Activated CD4-positive, alpha-beta T cell treated with anti-CD3 and anti-CD28 coated beads, Interleukin-2, amount 50 U/mL, for 4 hours (primary cell): Measurements from ENCODE around the gene AKR1C8.

Source experiments
- DNase-seq, 2 experiments: peaks; one replicate each; pipeline ENCODE4 v3.0.0-alpha.2; 2020

The AKR1C8 gene

GRCh38 chr10:5107860-5108526, 77.0 kb downstream of the AKR1C8 start:
- DNase-seq = no peak

GRCh38 chr10:5106553-5106952, 78.4 kb downstream of the AKR1C8 start:
- no peak for DNase-seq

- DNase-seq = no peak
Measured at GRCh38 chr10:5105626-5106025, 79.3 kb downstream of the AKR1C8 start.
